Neural cell (in vitro differentiated cells): Measurements from ENCODE around the gene SDF4. TPM values are rescaled to one million over a fixed set of nuclear protein-coding genes. Genes with fewer than 3 reads are reported as not detected.

Experiments
- H2AFZ ChIP-seq: fragments of 200-600, 300-800 bp; sonication (generic), shearing (Covaris generic); 2 replicates; pipeline ENCODE4 v1.6.0; 2014; ENCODE audit warnings: low read depth, mild to moderate bottlenecking, antibody characterized with exemption, low read length, moderate library complexity
- H3F3A ChIP-seq: fragments of 200-600 bp; shearing (Covaris generic); 2 replicates; pipeline ENCODE4 v1.6.1; 2016; ENCODE audit warnings: mild to moderate bottlenecking, moderate library complexity, mixed read lengths, antibody characterized with exemption, low read length; ENCODE audit not compliant: insufficient read depth, poor library complexity, severe bottlenecking
- H3K27ac ChIP-seq: fragments of 200-600, 300-800 bp; sonication (generic), shearing (Covaris generic); 2 replicates; pipeline ENCODE4 v1.5.1; 2014; ENCODE audit warnings: mild to moderate bottlenecking, low read length, moderate library complexity
- H3K27me3 ChIP-seq: fragments of 300-800, 200-600 bp; sonication (generic), shearing (Covaris generic); 2 replicates; pipeline ENCODE4 v1.6.0; 2014; ENCODE audit warnings: mild to moderate bottlenecking, low read depth, low read length, moderate library complexity; ENCODE audit not compliant: insufficient read depth
- H3K36me3 ChIP-seq: fragments of 300-800, 200-600 bp; sonication (generic), shearing (Covaris generic); 2 replicates; pipeline ENCODE4 v1.5.1; 2014; ENCODE audit warnings: mild to moderate bottlenecking, antibody characterized with exemption, low read length, moderate library complexity; ENCODE audit not compliant: insufficient read depth
- H3K4me2 ChIP-seq: fragments of 300-800, 200-600 bp; sonication (generic), shearing (Covaris generic); 2 replicates; pipeline ENCODE4 v1.6.0; 2014; ENCODE audit warnings: mild to moderate bottlenecking, low read length
- H3K4me3 ChIP-seq: fragments of 300-800, 200-600 bp; sonication (generic), shearing (Covaris generic); 2 replicates; pipeline ENCODE4 v1.5.1; 2014; ENCODE audit warnings: mild to moderate bottlenecking, low read length, moderate library complexity
- H3K79me2 ChIP-seq: fragments of 200-600 bp; shearing (Covaris generic); replicated peaks from 2 replicates; pipeline ENCODE4 v1.6.0; 2014; ENCODE audit warnings: mild to moderate bottlenecking, low read length, moderate library complexity; ENCODE audit not compliant: insufficient read depth
- H3K9ac ChIP-seq: fragments of 300-800, 200-600 bp; sonication (generic), shearing (Covaris generic); 2 replicates; pipeline ENCODE4 v1.6.1; 2016; ENCODE audit warnings: mild to moderate bottlenecking, low read length, mixed read lengths
- H3K9me2 ChIP-seq: fragments of 200-600 bp; shearing (Covaris generic); 2 replicates; pipeline ENCODE4 v1.6.1; 2016; ENCODE audit warnings: mild to moderate bottlenecking, low read length, mixed read lengths; ENCODE audit not compliant: insufficient read depth
- H3K9me3 ChIP-seq: fragments of 200-600, 300-800 bp; sonication (generic), shearing (Covaris generic); 2 replicates; pipeline ENCODE4 v1.6.1; 2016; ENCODE audit warnings: mild to moderate bottlenecking, mixed run types, low read length, moderate library complexity, mixed read lengths
- H4K20me1 ChIP-seq: fragments of 200-600 bp; shearing (Covaris generic); 2 replicates; pipeline ENCODE4 v1.6.1; 2016; ENCODE audit warnings: mild to moderate bottlenecking, mixed run types; ENCODE audit not compliant: insufficient read depth
- EP300 ChIP-seq: fragments of 450-650 bp; conservative IDR thresholded peaks from 2 replicates; pipeline ENCODE4 v1.6.1; 2014; ENCODE audit warnings: antibody characterized with exemption, mild to moderate bottlenecking, moderate library complexity; ENCODE audit not compliant: poor library complexity, severe bottlenecking
- EZH2 ChIP-seq: fragments of 200-600, 300-800 bp; shearing (Covaris generic), sonication (generic); IDR thresholded peaks from 2 replicates; pipeline ENCODE4 v1.6.1; 2014; ENCODE audit warnings: antibody characterized with exemption, low read length, borderline replicate concordance, mild to moderate bottlenecking; ENCODE audit not compliant: insufficient read depth, poor library complexity, severe bottlenecking
- MXI1 ChIP-seq: fragments of 450-650 bp; conservative IDR thresholded peaks from 2 replicates; pipeline ENCODE4 v1.6.1; 2014; ENCODE audit warnings: antibody characterized with exemption, mild to moderate bottlenecking; ENCODE audit not compliant: poor library complexity, severe bottlenecking
- POLR2AphosphoS5 ChIP-seq: IDR thresholded peaks from 2 replicates; pipeline ENCODE4 v1.6.1; 2012
- RAD21 ChIP-seq: fragments of 450-650 bp; conservative IDR thresholded peaks from 2 replicates; pipeline ENCODE4 v1.6.1; 2014; ENCODE audit warnings: antibody characterized with exemption, mild to moderate bottlenecking, moderate library complexity
- REST ChIP-seq: IDR thresholded peaks from 2 replicates; pipeline ENCODE4 v1.6.1; 2012; ENCODE audit warnings: borderline replicate concordance
- SMC3 ChIP-seq: fragments of 450-650 bp; conservative IDR thresholded peaks from 2 replicates; pipeline ENCODE4 v1.6.1; 2014; ENCODE audit warnings: antibody characterized with exemption, mild to moderate bottlenecking, moderate library complexity; ENCODE audit not compliant: poor library complexity
- TAF1 ChIP-seq: IDR thresholded peaks from 2 replicates; pipeline ENCODE4 v1.6.1; 2012; ENCODE audit warnings: low read depth
- polyA plus RNA-seq: library from polyadenylated mRNA; depleted of rRNA; stranded (reverse); fragments of >200 nt; gene quantifications from 2 replicates; pipeline ENCODE4 v1.2.3, GENCODE V29; 2014
- TF ChIP-seq, protein P1 (sequence below): fragments of 450-650 bp; IDR thresholded peaks from 2 replicates; pipeline ENCODE4 v1.5.1; 2014; ENCODE audit warnings: antibody characterized with exemption, mild to moderate bottlenecking, moderate library complexity; ENCODE audit not compliant: poor library complexity, severe bottlenecking

SDF4 gene
- polyA plus RNA-seq, 1 donor from 2014 or later, result 91.2 TPM

DNA sequence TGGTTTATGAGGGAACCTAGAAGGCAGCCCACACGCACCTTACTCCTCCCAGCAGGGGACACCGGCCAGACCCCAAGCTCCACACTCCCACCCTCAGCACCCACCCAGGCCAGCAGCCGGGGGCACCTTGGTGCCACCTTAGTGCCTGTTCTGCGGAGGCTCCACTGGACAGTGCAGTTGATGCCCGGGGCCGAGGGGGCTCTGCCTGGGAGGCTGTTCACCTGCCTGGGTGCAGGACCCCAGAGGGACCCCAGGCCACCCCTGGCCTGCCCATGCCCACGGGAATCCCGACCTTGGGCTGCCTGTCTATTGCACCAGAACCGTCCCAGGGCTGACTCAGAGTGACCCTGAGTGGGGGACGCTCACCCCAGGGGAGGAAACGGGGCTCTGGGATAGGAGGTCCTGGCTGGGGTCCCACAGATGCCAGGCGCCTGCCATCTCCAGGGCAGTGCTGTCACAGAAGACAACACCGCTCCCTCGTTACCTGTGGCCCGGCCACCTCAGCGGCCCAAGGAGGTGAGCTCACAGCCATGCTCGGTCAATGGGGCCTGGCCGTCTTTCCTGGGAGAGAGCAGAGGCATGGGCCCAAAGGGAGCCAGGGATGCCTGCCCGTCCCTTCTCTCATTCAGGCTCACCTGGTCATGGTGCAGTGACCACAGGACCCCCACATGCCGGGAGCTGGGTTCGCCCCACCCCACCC, 49.1 kb upstream of the SDF4 start (continued):
- TF ChIP-seq, protein P1, sequence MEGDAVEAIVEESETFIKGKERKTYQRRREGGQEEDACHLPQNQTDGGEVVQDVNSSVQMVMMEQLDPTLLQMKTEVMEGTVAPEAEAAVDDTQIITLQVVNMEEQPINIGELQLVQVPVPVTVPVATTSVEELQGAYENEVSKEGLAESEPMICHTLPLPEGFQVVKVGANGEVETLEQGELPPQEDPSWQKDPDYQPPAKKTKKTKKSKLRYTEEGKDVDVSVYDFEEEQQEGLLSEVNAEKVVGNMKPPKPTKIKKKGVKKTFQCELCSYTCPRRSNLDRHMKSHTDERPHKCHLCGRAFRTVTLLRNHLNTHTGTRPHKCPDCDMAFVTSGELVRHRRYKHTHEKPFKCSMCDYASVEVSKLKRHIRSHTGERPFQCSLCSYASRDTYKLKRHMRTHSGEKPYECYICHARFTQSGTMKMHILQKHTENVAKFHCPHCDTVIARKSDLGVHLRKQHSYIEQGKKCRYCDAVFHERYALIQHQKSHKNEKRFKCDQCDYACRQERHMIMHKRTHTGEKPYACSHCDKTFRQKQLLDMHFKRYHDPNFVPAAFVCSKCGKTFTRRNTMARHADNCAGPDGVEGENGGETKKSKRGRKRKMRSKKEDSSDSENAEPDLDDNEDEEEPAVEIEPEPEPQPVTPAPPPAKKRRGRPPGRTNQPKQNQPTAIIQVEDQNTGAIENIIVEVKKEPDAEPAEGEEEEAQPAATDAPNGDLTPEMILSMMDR, result no peak
- no peak for TF ChIP-seq SMC3
- TF ChIP-seq POLR2AphosphoS5, result no peak

- no peak overlapping the region for H3K4me3 ChIP-seq
- no peaks in the 10 kb centered on the region for H3K9me3 ChIP-seq
- no peaks in the 10 kb centered on the region for H4K20me1 ChIP-seq
- TF ChIP-seq TAF1, result no peak
- TF ChIP-seq EZH2, result no peak
- TF ChIP-seq EP300, result no peak
- H3K9me2 ChIP-seq, result no peaks in the 10 kb centered on the region
- no peaks in the 10 kb centered on the region for H3F3A ChIP-seq
- no peaks in the 10 kb centered on the region for H3K27me3 ChIP-seq
- H2AFZ ChIP-seq, result no peak overlapping the region
- no peak overlapping the region for H3K9ac ChIP-seq
- no peak overlapping the region for H3K4me2 ChIP-seq
- no peaks in the 10 kb centered on the region for H3K36me3 ChIP-seq
- H3K27ac ChIP-seq, result no peak overlapping the region
- H3K79me2 ChIP-seq, result no peaks in the 10 kb centered on the region
These were observed 47.2 kb upstream of the SDF4 start for GRCh38 chr1:1279028-1279427.

GRCh38 chr1:1278620-1279019, 46.8 kb upstream of the SDF4 start:
- H3K79me2 ChIP-seq, result no peaks in the 10 kb centered on the region
- no peaks in the 10 kb centered on the region for H3K36me3 ChIP-seq
- H3K9ac ChIP-seq, result no peak overlapping the region
- no peak overlapping the region for H3K4me3 ChIP-seq
- no peaks in the 10 kb centered on the region for H4K20me1 ChIP-seq
- H3F3A ChIP-seq, result no peaks in the 10 kb centered on the region
- H3K27ac ChIP-seq, result no peak overlapping the region
- no peak for TF ChIP-seq EP300
- TF ChIP-seq RAD21, result no peak
- TF ChIP-seq SMC3, result no peak
- no peak for TF ChIP-seq REST
- TF ChIP-seq, protein P1, result no peak
- no peak for TF ChIP-seq MXI1
- no peak for TF ChIP-seq POLR2AphosphoS5
- no peak for TF ChIP-seq TAF1
- no peak for TF ChIP-seq EZH2
- H3K9me2 ChIP-seq, result no peaks in the 10 kb centered on the region
- H3K27me3 ChIP-seq, result no peaks in the 10 kb centered on the region
- H2AFZ ChIP-seq, result no peak overlapping the region
- H3K4me2 ChIP-seq, result no peak overlapping the region
- H3K9me3 ChIP-seq, result no peaks in the 10 kb centered on the region
